ENCODE data around the gene ZWILCH. TPM values are rescaled to one million over a fixed set of nuclear protein-coding genes. Genes with fewer than 3 reads are reported as not detected.
A peak's percentile ranks its signal among the peaks of the same experiment; 100 is the strongest.

ZWILCH gene
- total and polyA plus RNA-seq, 8 donors: 8.6 to 32.2 (median 25.0) TPM

- intact Hi-C loops (cut with DNase I): no loop called here
- H3K36me3 ChIP-seq: peaks cover 0 to 92% of the 10 kb centered on the region in 2 donors
Measured at GRCh38 chr15:66488525-66488924, 16.6 kb upstream of the ZWILCH start.

GRCh38 chr15:66489179-66489791 is 15.8 kb upstream of the ZWILCH start:
- Histone ChIP-seq H3K9me3 (no peaks in the 10 kb centered on the region), H3K4me3 (no peak overlapping the region), H3K27me3 (no peaks in the 10 kb centered on the region), H3K27ac (no peak overlapping the region), H3K4me1 (peaks cover 0 to 26% of the 10 kb centered on the region in 2 donors), H3K36me3 (peaks cover 0 to 99% of the 10 kb centered on the region in 2 donors)
- DNase-seq: no peak
- intact Hi-C loops (cut with DNase I): no loop called here
- ATAC-seq: no peak
- TF ChIP-seq, protein P1, sequence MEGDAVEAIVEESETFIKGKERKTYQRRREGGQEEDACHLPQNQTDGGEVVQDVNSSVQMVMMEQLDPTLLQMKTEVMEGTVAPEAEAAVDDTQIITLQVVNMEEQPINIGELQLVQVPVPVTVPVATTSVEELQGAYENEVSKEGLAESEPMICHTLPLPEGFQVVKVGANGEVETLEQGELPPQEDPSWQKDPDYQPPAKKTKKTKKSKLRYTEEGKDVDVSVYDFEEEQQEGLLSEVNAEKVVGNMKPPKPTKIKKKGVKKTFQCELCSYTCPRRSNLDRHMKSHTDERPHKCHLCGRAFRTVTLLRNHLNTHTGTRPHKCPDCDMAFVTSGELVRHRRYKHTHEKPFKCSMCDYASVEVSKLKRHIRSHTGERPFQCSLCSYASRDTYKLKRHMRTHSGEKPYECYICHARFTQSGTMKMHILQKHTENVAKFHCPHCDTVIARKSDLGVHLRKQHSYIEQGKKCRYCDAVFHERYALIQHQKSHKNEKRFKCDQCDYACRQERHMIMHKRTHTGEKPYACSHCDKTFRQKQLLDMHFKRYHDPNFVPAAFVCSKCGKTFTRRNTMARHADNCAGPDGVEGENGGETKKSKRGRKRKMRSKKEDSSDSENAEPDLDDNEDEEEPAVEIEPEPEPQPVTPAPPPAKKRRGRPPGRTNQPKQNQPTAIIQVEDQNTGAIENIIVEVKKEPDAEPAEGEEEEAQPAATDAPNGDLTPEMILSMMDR (IDR thresholded peaks at IDR 0.05): no peak

More at GRCh38 chr15:66488525-66488924, 16.6 kb upstream of the ZWILCH start:
- Histone ChIP-seq H3K9me3 (no peaks in the 10 kb centered on the region), H3K27ac (no peak overlapping the region), H3K4me3 (no peak overlapping the region), H3K4me1 (peaks cover 0 to 21% of the 10 kb centered on the region in 2 donors), H3K27me3 (no peaks in the 10 kb centered on the region)
- ATAC-seq (no peak), DNase-seq (no peak)
- TF ChIP-seq, protein P1 (IDR thresholded peaks at IDR 0.05): no peak

GRCh38 chr15:66491846-66492245 is 13.3 kb upstream of the ZWILCH start:
- Histone ChIP-seq H3K9me3 (no peaks in the 10 kb centered on the region), H3K27me3 (no peaks in the 10 kb centered on the region), H3K27ac (no peak overlapping the region), H3K4me1 (peaks cover 6 to 43% of the 10 kb centered on the region in 2 donors), H3K36me3 (peaks cover 0 to 91% of the 10 kb centered on the region in 2 donors), H3K4me3 (no peak overlapping the region)
- DNase-seq (no peak), ATAC-seq (no peak)
- intact Hi-C loops (cut with DNase I): loop anchor here in 1 of 2 donors (10.0 kb wide), 1 partner anchor 97 kb away; no protein-coding TSS in a partner anchor
- TF ChIP-seq, protein P1 (IDR thresholded peaks at IDR 0.05): no peak

GRCh38 chr15:66494262-66494661 is 10.9 kb upstream of the ZWILCH start:
- Histone ChIP-seq H3K9me3 (no peaks in the 10 kb centered on the region), H3K4me1 (peaks cover 8 to 55% of the 10 kb centered on the region in 2 donors), H3K27ac (peak overlapping the region in 1 of 2 donors; percentile 58), H3K36me3 (peaks cover 0 to 80% of the 10 kb centered on the region in 2 donors), H3K4me3 (no peak overlapping the region), H3K27me3 (no peaks in the 10 kb centered on the region)
- intact Hi-C loops (cut with DNase I): loop anchor here in 1 of 2 donors (10.0 kb wide), 1 partner anchor 99 kb away; no protein-coding TSS in a partner anchor
- DNase-seq (no peak), ATAC-seq (no peak)
- TF ChIP-seq, protein P1 (IDR thresholded peaks at IDR 0.05): no peak

DNA sequence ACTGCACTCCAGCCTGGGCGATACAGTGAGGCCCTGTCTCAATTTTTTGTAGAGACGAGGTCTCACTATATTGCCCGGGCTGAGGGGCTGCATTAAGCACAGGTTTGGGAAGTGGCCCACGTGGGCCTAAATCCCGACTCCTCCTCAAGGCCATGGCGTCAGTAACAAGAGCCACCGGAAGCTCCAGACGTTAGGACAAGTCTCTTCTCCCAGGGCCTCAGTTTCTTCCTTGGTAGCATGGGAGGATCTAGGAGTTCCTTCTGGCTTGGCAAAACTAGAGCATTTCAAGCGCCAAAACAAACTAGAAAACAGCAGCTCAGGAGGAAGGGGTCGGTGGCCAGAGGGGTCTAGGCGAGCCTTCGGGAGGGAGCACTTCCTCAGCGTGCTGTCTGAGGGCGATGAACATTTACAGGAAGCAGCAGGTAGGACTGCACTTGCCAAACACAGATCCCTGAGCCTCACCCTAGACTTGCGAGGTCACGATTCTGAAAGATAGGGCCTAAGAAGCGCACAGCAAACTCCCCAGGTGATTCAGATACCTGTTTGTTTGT is 8.1 kb upstream of the ZWILCH start:
- peaks cover 8 to 66% of the 10 kb centered on the region in 2 donors for H3K4me1 ChIP-seq
- TF ChIP-seq, protein P1 (IDR thresholded peaks at IDR 0.05): no peak
- H3K9me3 ChIP-seq: no peaks in the 10 kb centered on the region
- intact Hi-C loops (cut with DNase I): loop anchor here in 1 of 2 donors (10.0 kb wide), 1 partner anchor 102 kb away; no protein-coding TSS in a partner anchor
- no peak for DNase-seq
- no peaks in the 10 kb centered on the region for H3K27me3 ChIP-seq
- peak overlapping the region; percentile 86 to 91 for H3K4me3 ChIP-seq
- ATAC-seq: peak; percentile 40
- H3K36me3 ChIP-seq: peaks cover 5 to 80% of the 10 kb centered on the region in 2 donors
- peak overlapping the region; percentile 79 to 90 for H3K27ac ChIP-seq
